ENCODE measurements around the gene CRAT.
"Not testable (repeated sequence)": the region's sequence is repeated elsewhere in the genome, so short reads cannot be mapped to it uniquely, and the experiment has no call there.

The CRAT gene

GRCh38 chr9:129113645-129114304 lies 3.2 kb upstream of the CRAT start:
- intact Hi-C loops (cut with DNase I): loop anchor here (5.0 kb wide), 1 partner anchor 86 kb away; the partner anchor contains the start of gene SH3GLB2
- DNase-seq: no peak

- not testable (repeated sequence) for DNase-seq
- intact Hi-C loops (cut with DNase I): loop anchor here (5.0 kb wide), 1 partner anchor 85 kb away; the partner anchor contains the start of gene SH3GLB2
These were observed 1.9 kb upstream of the CRAT start for GRCh38 chr9:129112526-129112925.

- intact Hi-C loops (cut with DNase I): loop anchor here (5.0 kb wide), 1 partner anchor 84 kb away; the partner anchor contains the start of gene SH3GLB2
- DNase-seq: peak in 6 of 10 donors; percentile 25 to 79 (median 37)
These were observed 1.0 kb upstream of the CRAT start for GRCh38 chr9:129111528-129112151.

- peak in 1 of 10 donors; percentile 18 for DNase-seq
These were observed 447 bp downstream of the CRAT start for GRCh38 chr9:129109952-129110739.

GRCh38 chr9:129109537-129109903 lies 1.1 kb downstream of the CRAT start:
- intact Hi-C loops (cut with DNase I): no loop called here
- peak in 1 of 10 donors; percentile 50 for DNase-seq

More at GRCh38 chr9:129109952-129110739, 447 bp downstream of the CRAT start:
- intact Hi-C loops (cut with DNase I): loop anchor here (5.0 kb wide), 1 partner anchor 83 kb away; the partner anchor contains the start of gene SH3GLB2

- intact Hi-C loops (cut with DNase I): no loop called here
- DNase-seq: peak in 1 of 10 donors; percentile 35
These were observed 1.6 kb downstream of the CRAT start for GRCh38 chr9:129108805-129109536.

GRCh38 chr9:129108083-129108804 lies 2.3 kb downstream of the CRAT start:
- no peak for DNase-seq
- intact Hi-C loops (cut with DNase I): no loop called here

GRCh38 chr9:129107651-129108050 lies 2.9 kb downstream of the CRAT start:
- intact Hi-C loops (cut with DNase I): no loop called here
- no peak for DNase-seq

GRCh38 chr9:129105857-129106694 lies 4.5 kb downstream of the CRAT start:
- no peak for DNase-seq

GRCh38 chr9:129104051-129104450 lies 6.5 kb downstream of the CRAT start:
- DNase-seq: no peak
- intact Hi-C loops (cut with DNase I): no loop called here

More at GRCh38 chr9:129105857-129106694, 4.5 kb downstream of the CRAT start:
- intact Hi-C loops (cut with DNase I): no loop called here

GRCh38 chr9:129103595-129103965 lies 7.0 kb downstream of the CRAT start:
- DNase-seq: no peak
- intact Hi-C loops (cut with DNase I): no loop called here

GRCh38 chr9:129102791-129103594 lies 7.6 kb downstream of the CRAT start:
- DNase-seq: peak in 7 of 10 donors; percentile 42 to 93 (median 67)

GRCh38 chr9:129102095-129102525 lies 8.5 kb downstream of the CRAT start:
- DNase-seq: no peak
- intact Hi-C loops (cut with DNase I): no loop called here

More at GRCh38 chr9:129102791-129103594, 7.6 kb downstream of the CRAT start:
- intact Hi-C loops (cut with DNase I): no loop called here

- DNase-seq: no peak
- intact Hi-C loops (cut with DNase I): no loop called here
These were observed 9.3 kb downstream of the CRAT start for GRCh38 chr9:129101279-129101678.

GRCh38 chr9:129100383-129101169 lies 10.0 kb downstream of the CRAT start:
- DNase-seq: peak in 1 of 10 donors; percentile 53
- intact Hi-C loops (cut with DNase I): no loop called here

GRCh38 chr9:129098328-129098727 lies 12.3 kb downstream of the CRAT start:
- peak in 1 of 10 donors; percentile 79 for DNase-seq
- intact Hi-C loops (cut with DNase I): no loop called here

- DNase-seq: peak in 1 of 10 donors; percentile 77
- intact Hi-C loops (cut with DNase I): no loop called here
These were observed 12.8 kb downstream of the CRAT start for GRCh38 chr9:129097671-129098306.
